ENCODE results near the gene DLG2.
A peak's percentile ranks its signal among the peaks of the same experiment; 100 is the strongest.

DLG2 gene

DNA sequence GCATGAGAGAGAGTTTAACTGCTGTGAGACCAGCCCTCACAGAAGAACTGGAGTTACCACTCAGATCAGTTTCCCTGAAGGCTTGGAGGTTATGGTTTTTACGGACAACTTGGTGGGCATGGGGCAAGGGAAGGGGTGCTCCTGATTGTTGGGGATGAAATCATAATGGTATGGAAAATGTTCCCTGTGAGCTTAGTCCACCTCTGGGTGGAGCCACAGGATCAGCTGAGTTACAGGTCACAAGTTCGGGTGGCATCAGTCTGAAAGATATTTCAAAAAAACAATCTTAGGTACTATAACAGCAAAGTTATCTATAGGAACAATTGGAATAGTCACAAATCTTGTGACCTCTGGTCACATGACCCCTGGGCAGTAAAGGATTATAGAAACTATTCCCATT lies 162.9 kb downstream of the DLG2 start:
- no peak overlapping the region for H3K27ac ChIP-seq (ENCODE audit: low read length)
- no peaks in the 10 kb centered on the region for H3K4me1 ChIP-seq (ENCODE audit: control insufficient read depth, insufficient read depth, low read length)
- H3K27me3 ChIP-seq (ENCODE audit: control insufficient read depth, insufficient read depth, low read length), result no peaks in the 10 kb centered on the region
- peak; percentile 35 for DNase-seq (ENCODE audit: low read depth, low spot score)
- no peaks in the 10 kb centered on the region for H3K9me3 ChIP-seq (ENCODE audit: control insufficient read depth, insufficient read depth, low read length)
- no peak overlapping the region for H3K4me3 ChIP-seq (ENCODE audit: low read length)
- no peaks in the 10 kb centered on the region for H3K36me3 ChIP-seq (ENCODE audit: control insufficient read depth, insufficient read depth, low read length)
- WGBS (ENCODE audit: insufficient coverage, insufficient read length), result no CpG with 5 or more reads among the region's 2 CpGs

DNA sequence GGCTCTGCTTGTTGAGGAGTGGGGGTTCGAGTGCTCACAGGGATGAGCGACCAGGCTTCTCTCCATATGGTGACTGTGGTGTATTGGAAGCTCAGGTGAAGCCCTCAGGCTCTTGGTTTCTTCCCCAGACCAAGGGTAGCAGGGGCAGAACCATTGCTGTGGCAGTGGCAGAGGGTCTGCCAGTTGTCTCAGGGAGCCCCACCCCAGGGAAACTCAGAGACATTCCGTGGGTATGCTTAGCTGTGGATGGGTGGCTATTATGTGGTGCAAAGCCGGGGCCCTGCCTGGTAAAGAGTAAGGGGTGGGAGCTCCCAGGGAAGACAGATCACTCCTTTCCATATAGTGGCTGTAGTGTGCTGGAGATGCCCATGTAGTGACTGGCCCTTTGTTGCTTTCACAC lies 167.8 kb downstream of the DLG2 start:
- Histone ChIP-seq H3K36me3 (ENCODE audit: control insufficient read depth, insufficient read depth, low read length) (no peaks in the 10 kb centered on the region), H3K4me3 (ENCODE audit: low read length) (no peak overlapping the region), H3K27me3 (ENCODE audit: control insufficient read depth, insufficient read depth, low read length) (no peaks in the 10 kb centered on the region), H3K4me1 (ENCODE audit: control insufficient read depth, insufficient read depth, low read length) (no peaks in the 10 kb centered on the region), H3K9me3 (ENCODE audit: control insufficient read depth, insufficient read depth, low read length) (no peaks in the 10 kb centered on the region), H3K27ac (ENCODE audit: low read length) (no peak overlapping the region)
- no CpG with 5 or more reads among the region's 4 CpGs for WGBS (ENCODE audit: insufficient coverage, insufficient read length)
- no peak for DNase-seq (ENCODE audit: low read depth, low spot score)

DNA sequence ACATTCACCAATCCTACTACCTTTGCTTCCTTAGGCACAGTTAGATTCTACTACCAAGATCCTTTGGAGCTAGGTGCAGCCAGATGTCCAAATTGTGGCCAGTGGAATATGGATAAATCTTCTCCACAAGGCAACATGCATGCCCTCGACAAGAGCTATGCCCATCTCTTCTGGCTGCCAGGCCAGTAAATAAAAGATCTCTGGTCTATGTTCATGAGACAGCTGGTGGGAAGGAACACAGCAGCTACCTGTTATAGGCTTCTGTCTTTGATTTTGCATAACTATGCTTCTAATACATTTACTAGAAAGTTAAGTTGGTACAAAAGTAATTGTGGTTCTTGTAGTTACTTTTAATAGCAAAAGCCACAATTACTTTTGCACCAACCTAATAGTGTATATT lies 182.7 kb downstream of the DLG2 start:
- Histone ChIP-seq H3K9me3 (ENCODE audit: control insufficient read depth, insufficient read depth, low read length) (no peaks in the 10 kb centered on the region), H3K4me1 (ENCODE audit: control insufficient read depth, insufficient read depth, low read length) (no peaks in the 10 kb centered on the region), H3K36me3 (ENCODE audit: control insufficient read depth, insufficient read depth, low read length) (no peaks in the 10 kb centered on the region), H3K27ac (ENCODE audit: low read length) (no peak overlapping the region), H3K27me3 (ENCODE audit: control insufficient read depth, insufficient read depth, low read length) (no peaks in the 10 kb centered on the region), H3K4me3 (ENCODE audit: low read length) (no peak overlapping the region)
- no CpG with 5 or more reads among the region's 1 CpG for WGBS (ENCODE audit: insufficient coverage, insufficient read length)
- no peak for DNase-seq (ENCODE audit: low read depth, low spot score)

DNA sequence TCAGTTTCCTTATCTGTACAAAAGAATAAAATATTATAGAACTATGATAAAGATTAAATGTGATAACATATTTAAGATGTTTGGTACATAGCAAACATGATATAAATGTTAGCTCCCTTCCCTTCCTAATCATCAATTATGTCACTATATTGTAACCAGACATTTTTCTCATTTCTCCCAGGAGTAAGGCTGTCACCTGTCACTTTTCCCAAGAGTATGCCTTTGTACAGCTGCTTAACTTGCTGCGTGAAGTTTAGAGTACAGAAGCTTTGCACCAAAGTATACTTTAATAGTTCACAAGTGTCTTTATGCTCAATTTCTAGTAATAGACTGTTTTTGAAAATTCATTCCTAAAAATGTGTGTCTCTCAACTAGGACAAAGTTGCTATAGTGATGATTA lies 186.9 kb downstream of the DLG2 start:
- Histone ChIP-seq H3K4me1 (ENCODE audit: control insufficient read depth, insufficient read depth, low read length) (no peaks in the 10 kb centered on the region), H3K36me3 (ENCODE audit: control insufficient read depth, insufficient read depth, low read length) (no peaks in the 10 kb centered on the region), H3K27ac (ENCODE audit: low read length) (no peak overlapping the region), H3K27me3 (ENCODE audit: control insufficient read depth, insufficient read depth, low read length) (no peaks in the 10 kb centered on the region), H3K4me3 (ENCODE audit: low read length) (no peak overlapping the region), H3K9me3 (ENCODE audit: control insufficient read depth, insufficient read depth, low read length) (no peaks in the 10 kb centered on the region; the same call in 1 of the 2 replicates)
- WGBS (ENCODE audit: insufficient coverage, insufficient read length), result no CpG with 5 or more reads among the region's 1 CpG
- no peak for DNase-seq (ENCODE audit: low read depth, low spot score)

DNA sequence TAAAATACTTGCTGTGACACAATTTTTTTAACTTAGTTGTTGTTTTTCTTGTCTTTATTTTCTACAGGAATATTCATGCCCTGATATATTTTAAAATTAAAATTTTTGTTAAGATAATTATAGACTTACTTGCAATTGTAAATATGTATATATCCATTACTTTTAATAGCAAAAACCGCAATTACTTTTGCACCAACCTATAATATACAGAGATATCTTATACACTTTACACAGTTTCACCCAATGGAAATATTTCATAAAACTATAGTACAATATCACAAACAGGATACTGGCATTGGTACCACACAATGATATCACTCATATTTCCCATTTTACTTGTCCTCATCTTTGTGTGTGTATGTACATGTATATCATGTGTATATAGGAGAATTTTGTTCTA lies 188.8 kb downstream of the DLG2 start:
- no peak for DNase-seq (ENCODE audit: low read depth, low spot score)
- Histone ChIP-seq H3K36me3 (ENCODE audit: control insufficient read depth, insufficient read depth, low read length) (no peaks in the 10 kb centered on the region), H3K27me3 (ENCODE audit: control insufficient read depth, insufficient read depth, low read length) (no peaks in the 10 kb centered on the region), H3K27ac (ENCODE audit: low read length) (no peak overlapping the region), H3K9me3 (ENCODE audit: control insufficient read depth, insufficient read depth, low read length) (no peaks in the 10 kb centered on the region; the same call in 1 of the 2 replicates), H3K4me1 (ENCODE audit: control insufficient read depth, insufficient read depth, low read length) (no peaks in the 10 kb centered on the region), H3K4me3 (ENCODE audit: low read length) (no peak overlapping the region)
- no CpG with 5 or more reads among the region's 1 CpG for WGBS (ENCODE audit: insufficient coverage, insufficient read length)

DNA sequence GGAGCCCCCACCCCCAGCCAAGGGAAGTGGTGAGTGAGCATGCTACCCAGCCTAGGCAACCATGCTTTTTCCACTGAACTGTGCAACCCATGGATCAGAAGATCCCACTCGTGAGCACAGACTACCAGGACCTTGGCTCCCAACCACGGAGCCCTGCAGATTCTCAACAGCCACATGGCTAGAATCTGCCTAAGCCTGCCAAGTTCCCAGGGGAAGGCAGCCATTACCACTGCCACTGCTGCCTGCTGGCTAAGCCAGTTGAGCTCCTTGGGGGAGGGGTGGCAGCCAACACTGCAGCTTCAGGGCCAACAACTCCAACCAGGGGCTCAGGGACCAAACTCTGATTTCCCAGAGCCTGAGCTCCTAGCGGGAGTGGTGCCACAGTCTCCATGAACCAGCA lies 195.8 kb downstream of the DLG2 start:
- H3K27me3 ChIP-seq (ENCODE audit: control insufficient read depth, insufficient read depth, low read length), result no peaks in the 10 kb centered on the region
- H3K36me3 ChIP-seq (ENCODE audit: control insufficient read depth, insufficient read depth, low read length), result no peaks in the 10 kb centered on the region
- H3K4me3 ChIP-seq (ENCODE audit: low read length), result no peak overlapping the region
- WGBS (ENCODE audit: insufficient coverage, insufficient read length), result no CpG with 5 or more reads among the region's 3 CpGs
- DNase-seq (ENCODE audit: low read depth, low spot score), result no peak
- H3K9me3 ChIP-seq (ENCODE audit: control insufficient read depth, insufficient read depth, low read length), result no peaks in the 10 kb centered on the region
- no peak overlapping the region for H3K27ac ChIP-seq (ENCODE audit: low read length)
- H3K4me1 ChIP-seq (ENCODE audit: control insufficient read depth, insufficient read depth, low read length), result no peaks in the 10 kb centered on the region

DNA sequence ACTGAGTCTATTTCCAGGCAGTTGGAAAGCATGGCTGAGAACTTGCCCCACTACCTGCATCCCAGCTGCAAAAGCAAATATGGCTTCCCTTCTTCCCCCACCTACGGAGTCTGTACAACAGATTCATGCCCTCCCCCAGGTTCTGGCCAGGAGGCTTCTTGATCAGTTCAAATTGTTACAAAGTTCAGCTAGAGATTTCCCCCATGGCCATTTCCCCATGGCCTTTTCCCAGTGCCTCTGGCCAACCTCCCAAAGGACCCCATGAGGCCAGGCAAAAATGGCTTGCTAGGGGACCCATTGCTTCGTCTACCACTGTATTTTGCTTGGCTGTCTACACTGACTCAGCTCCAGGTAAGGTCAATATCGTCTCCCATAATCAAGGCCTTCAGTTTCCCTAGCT lies 203.3 kb downstream of the DLG2 start:
- H3K27me3 ChIP-seq (ENCODE audit: control insufficient read depth, insufficient read depth, low read length), result no peaks in the 10 kb centered on the region
- no peaks in the 10 kb centered on the region for H3K4me1 ChIP-seq (ENCODE audit: control insufficient read depth, insufficient read depth, low read length)
- no CpG with 5 or more reads among the region's 3 CpGs for WGBS (ENCODE audit: insufficient coverage, insufficient read length)
- no peak overlapping the region for H3K4me3 ChIP-seq (ENCODE audit: low read length)
- no peak overlapping the region for H3K27ac ChIP-seq (ENCODE audit: low read length)
- no peak for DNase-seq (ENCODE audit: low read depth, low spot score)
- no peaks in the 10 kb centered on the region for H3K9me3 ChIP-seq (ENCODE audit: control insufficient read depth, insufficient read depth, low read length)
- H3K36me3 ChIP-seq (ENCODE audit: control insufficient read depth, insufficient read depth, low read length), result no peaks in the 10 kb centered on the region

DNA sequence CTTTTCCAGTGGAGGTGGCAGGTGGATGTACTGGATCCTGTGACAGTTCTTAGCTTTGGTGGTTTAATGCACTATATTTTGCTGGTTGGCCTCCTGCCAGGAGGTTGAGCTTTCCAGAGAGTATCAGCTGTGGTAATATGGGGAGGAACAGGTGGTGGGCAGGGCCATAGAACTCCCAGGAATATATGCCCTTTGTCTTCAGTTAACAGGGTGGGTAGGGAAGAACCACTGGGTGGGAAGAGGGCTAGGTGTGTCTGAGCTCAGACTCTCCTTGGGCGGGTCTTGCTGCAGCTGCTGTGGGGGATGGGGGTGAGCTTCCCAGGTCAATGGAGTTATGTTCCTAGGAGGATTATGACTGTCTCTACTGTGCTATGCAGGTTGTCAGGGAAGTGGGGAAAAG lies 203.8 kb downstream of the DLG2 start:
- Histone ChIP-seq H3K4me3 (ENCODE audit: low read length) (no peak overlapping the region), H3K36me3 (ENCODE audit: control insufficient read depth, insufficient read depth, low read length) (no peaks in the 10 kb centered on the region), H3K9me3 (ENCODE audit: control insufficient read depth, insufficient read depth, low read length) (no peaks in the 10 kb centered on the region), H3K27ac (ENCODE audit: low read length) (no peak overlapping the region), H3K4me1 (ENCODE audit: control insufficient read depth, insufficient read depth, low read length) (no peaks in the 10 kb centered on the region), H3K27me3 (ENCODE audit: control insufficient read depth, insufficient read depth, low read length) (no peaks in the 10 kb centered on the region)
- no CpG with 5 or more reads among the region's 1 CpG for WGBS (ENCODE audit: insufficient coverage, insufficient read length)
- DNase-seq (ENCODE audit: low read depth, low spot score), result no peak

DNA sequence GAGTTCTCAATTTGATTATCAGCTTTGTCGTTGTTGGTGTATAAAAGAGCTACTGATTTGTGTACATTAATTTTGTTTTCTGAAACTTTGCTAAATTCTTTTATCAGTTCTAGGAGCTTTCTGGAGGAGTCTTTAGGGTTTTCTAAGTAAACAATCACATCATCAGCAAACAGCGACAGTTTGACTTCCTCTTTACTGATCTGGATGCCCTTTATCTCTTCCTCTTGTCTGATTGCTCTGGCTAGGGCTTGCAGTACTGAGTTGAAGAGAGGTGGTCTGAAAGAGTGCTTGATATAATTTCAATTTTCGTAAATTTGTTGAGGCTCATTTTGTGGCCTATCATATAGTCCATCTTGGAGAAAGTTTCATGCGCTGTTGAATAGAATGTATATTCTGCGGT lies 213.0 kb downstream of the DLG2 start:
- DNase-seq (ENCODE audit: low read depth, low spot score), result no peak
- Histone ChIP-seq H3K27me3 (ENCODE audit: control insufficient read depth, insufficient read depth, low read length) (no peaks in the 10 kb centered on the region), H3K4me3 (ENCODE audit: low read length) (no peak overlapping the region), H3K4me1 (ENCODE audit: control insufficient read depth, insufficient read depth, low read length) (no peaks in the 10 kb centered on the region), H3K9me3 (ENCODE audit: control insufficient read depth, insufficient read depth, low read length) (no peaks in the 10 kb centered on the region), H3K27ac (ENCODE audit: low read length) (no peak overlapping the region), H3K36me3 (ENCODE audit: control insufficient read depth, insufficient read depth, low read length) (no peaks in the 10 kb centered on the region)
- WGBS (ENCODE audit: insufficient coverage, insufficient read length), result no CpG with 5 or more reads among the region's 5 CpGs

DNA sequence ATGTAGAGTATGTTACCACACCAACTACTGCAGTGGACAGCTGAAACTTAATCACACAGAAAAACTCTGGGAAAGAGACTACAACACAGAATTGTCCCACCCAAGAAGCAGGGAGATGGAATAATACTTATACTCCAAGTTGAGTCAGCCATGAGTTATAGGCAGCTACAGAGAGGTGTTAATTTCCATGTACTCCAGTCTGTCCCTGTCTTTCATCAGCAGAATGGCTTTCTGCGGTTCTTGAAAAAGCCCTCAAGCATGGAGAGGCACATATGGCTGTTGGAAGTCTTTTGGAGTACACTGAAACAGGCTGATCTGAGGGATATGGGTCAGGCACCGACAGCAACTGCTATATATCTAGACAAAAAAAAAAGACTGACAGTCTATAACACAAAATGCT lies 219.5 kb downstream of the DLG2 start:
- DNase-seq (ENCODE audit: low read depth, low spot score), result no peak
- no CpG with 5 or more reads among the region's 2 CpGs for WGBS (ENCODE audit: insufficient coverage, insufficient read length)

DNA sequence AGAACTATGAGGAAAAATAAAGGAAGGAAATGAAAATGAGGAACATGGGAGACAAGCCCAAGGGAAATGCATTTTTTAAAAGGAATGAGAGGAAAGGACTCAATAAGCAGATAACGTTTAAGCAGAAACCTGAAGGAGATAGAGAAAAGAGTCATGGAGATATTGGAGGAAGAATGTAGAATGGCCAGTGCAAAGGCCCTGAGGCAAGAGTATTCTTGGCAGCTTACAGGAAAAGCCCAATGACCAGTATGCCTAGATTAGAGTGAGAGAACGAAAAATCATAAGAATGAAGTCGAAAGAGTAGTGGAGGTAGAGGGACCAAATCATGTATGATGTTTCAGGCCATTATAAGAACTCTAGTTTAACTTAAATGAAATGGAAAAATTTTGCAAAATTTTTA lies 220.3 kb downstream of the DLG2 start:
- H3K4me1 ChIP-seq (ENCODE audit: control insufficient read depth, insufficient read depth, low read length), result no peaks in the 10 kb centered on the region
- no peaks in the 10 kb centered on the region for H3K9me3 ChIP-seq (ENCODE audit: control insufficient read depth, insufficient read depth, low read length)
- H3K36me3 ChIP-seq (ENCODE audit: control insufficient read depth, insufficient read depth, low read length), result no peaks in the 10 kb centered on the region
- no peak overlapping the region for H3K4me3 ChIP-seq (ENCODE audit: low read length)
- no peak overlapping the region for H3K27ac ChIP-seq (ENCODE audit: low read length)
- WGBS (ENCODE audit: insufficient coverage, insufficient read length), result no CpG with 5 or more reads among the region's 3 CpGs
- DNase-seq (ENCODE audit: low read depth, low spot score), result no peak
- H3K27me3 ChIP-seq (ENCODE audit: control insufficient read depth, insufficient read depth, low read length), result no peaks in the 10 kb centered on the region

More for the DNA sequence above, 219.5 kb downstream of the DLG2 start:
- H3K9me3 ChIP-seq (ENCODE audit: control insufficient read depth, insufficient read depth, low read length), result no peaks in the 10 kb centered on the region
- no peaks in the 10 kb centered on the region for H3K36me3 ChIP-seq (ENCODE audit: control insufficient read depth, insufficient read depth, low read length)
- no peak overlapping the region for H3K4me3 ChIP-seq (ENCODE audit: low read length)
- no peaks in the 10 kb centered on the region for H3K27me3 ChIP-seq (ENCODE audit: control insufficient read depth, insufficient read depth, low read length)
- H3K4me1 ChIP-seq (ENCODE audit: control insufficient read depth, insufficient read depth, low read length), result no peaks in the 10 kb centered on the region
- H3K27ac ChIP-seq (ENCODE audit: low read length), result no peak overlapping the region

Measured in iPS DF 6.9 (cell line).